Mesendoderm (in vitro differentiated cells): ENCODE measurements around the gene MORN1.

Experiments used
- DNase-seq: peaks from one replicate; pipeline ENCODE4 v3.0.0; 2013
- H2AK5ac ChIP-seq: 2 replicates; pipeline ENCODE4 v1.6.1; 2013; ENCODE audit warnings: low read length, inconsistent platforms
- H2BK120ac ChIP-seq: 2 replicates; pipeline ENCODE4 v1.6.1; 2013; ENCODE audit warnings: low read depth, mild to moderate bottlenecking, low read length, moderate library complexity, mixed read lengths
- H2BK15ac ChIP-seq: replicated peaks from 2 replicates; pipeline ENCODE4 v1.6.1; 2013; ENCODE audit warnings: low read depth, mild to moderate bottlenecking, moderate library complexity
- H2BK5ac ChIP-seq: 2 replicates; pipeline ENCODE4 v1.6.1; 2013; ENCODE audit warnings: low read length, inconsistent platforms
- H3K18ac ChIP-seq: 2 replicates; pipeline ENCODE4 v1.6.1; 2013; ENCODE audit warnings: mild to moderate bottlenecking, low read length, mixed read lengths
- H3K23ac ChIP-seq: one replicate; pipeline ENCODE4 v1.6.1; 2013; ENCODE audit warnings: low read length
- H3K27ac ChIP-seq: 2 replicates; pipeline ENCODE4 v1.5.1; 2013; ENCODE audit warnings: low read depth, mild to moderate bottlenecking, inconsistent platforms, low read length, moderate library complexity
- H3K27me3 ChIP-seq: 2 replicates; pipeline ENCODE4 v1.6.1; 2013; ENCODE audit warnings: low read length, control low read depth, mild to moderate bottlenecking, inconsistent platforms; ENCODE audit not compliant: insufficient read depth, poor library complexity
- H3K36me3 ChIP-seq: 2 replicates; pipeline ENCODE4 v1.6.1; 2013; ENCODE audit warnings: low read length, inconsistent platforms; ENCODE audit not compliant: control insufficient read depth, insufficient read depth
- H3K4ac ChIP-seq: one replicate; pipeline ENCODE4 v1.6.1; 2013; ENCODE audit warnings: low read depth, mild to moderate bottlenecking, low read length, moderate library complexity
- H3K4me1 ChIP-seq: 2 replicates; pipeline ENCODE4 v1.6.1; 2013; ENCODE audit warnings: low read depth, low read length, inconsistent platforms; ENCODE audit not compliant: control insufficient read depth
- H3K4me2 ChIP-seq: 2 replicates; pipeline ENCODE4 v1.6.1; 2013; ENCODE audit warnings: low read length
- H3K4me3 ChIP-seq: 2 replicates; pipeline ENCODE4 v1.5.1; 2013; ENCODE audit warnings: mild to moderate bottlenecking, low read length
- H3K56ac ChIP-seq: one replicate; pipeline ENCODE4 v1.6.1; 2013; ENCODE audit warnings: low read length
- H3K79me1 ChIP-seq: 2 replicates; pipeline ENCODE4 v1.6.1; 2013; ENCODE audit warnings: low read length, inconsistent platforms
- H3K79me2 ChIP-seq: 2 replicates; pipeline ENCODE4 v1.6.1; 2013; ENCODE audit warnings: mild to moderate bottlenecking, low read length; ENCODE audit not compliant: control insufficient read depth, insufficient read depth
- H3K9ac ChIP-seq: 2 replicates; pipeline ENCODE4 v1.6.1; 2013; ENCODE audit warnings: low read length, inconsistent platforms
- H4K5ac ChIP-seq: one replicate; pipeline ENCODE4 v1.6.1; 2013; ENCODE audit warnings: low read length
- H4K8ac ChIP-seq: one replicate; pipeline ENCODE4 v1.6.1; 2013; ENCODE audit warnings: low read depth, mild to moderate bottlenecking, control low read depth, low read length, moderate library complexity
- WGBS: extraction: QIAGEN DNeasy Blood & Tissue Kit; methylation state at CpG from one replicate; pipeline ENCODE4 v1.1.7; 2013; ENCODE audit warnings: low lambda C conversion rate, missing lambda C conversion rate; ENCODE audit not compliant: insufficient coverage; ENCODE audit errors: extremely low coverage; 5-methylcytosine and 5-hydroxymethylcytosine counted together

Gene MORN1

GRCh38 chr1:2273401-2274090 lies 117.8 kb downstream of the MORN1 start:
- H3K4me2 ChIP-seq = no peak overlapping the region
- H3K36me3 ChIP-seq = no peaks in the 10 kb centered on the region
- no peak overlapping the region for H4K8ac ChIP-seq
- no peak overlapping the region for H2AK5ac ChIP-seq
- H3K4me3 ChIP-seq = no peak overlapping the region
- peaks cover 10% of the 10 kb centered on the region for H3K4me1 ChIP-seq
- DNase-seq = no peak
- H3K79me1 ChIP-seq = peaks cover 20% of the 10 kb centered on the region
- H3K23ac ChIP-seq = no peak overlapping the region
- no peaks in the 10 kb centered on the region for H3K27me3 ChIP-seq
- no peak overlapping the region for H2BK5ac ChIP-seq
- H2BK15ac ChIP-seq = no peak overlapping the region
- no peak overlapping the region for H3K4ac ChIP-seq
- peaks cover 95% of the 10 kb centered on the region for H3K79me2 ChIP-seq
- H3K18ac ChIP-seq = no peak overlapping the region
- H3K27ac ChIP-seq = no peak overlapping the region
- no peak overlapping the region for H2BK120ac ChIP-seq
- no peak overlapping the region for H3K9ac ChIP-seq
- H4K5ac ChIP-seq = no peak overlapping the region
- no CpG with 5 or more reads among the region's 29 CpGs for WGBS
- H3K56ac ChIP-seq = no peak overlapping the region

DNA sequence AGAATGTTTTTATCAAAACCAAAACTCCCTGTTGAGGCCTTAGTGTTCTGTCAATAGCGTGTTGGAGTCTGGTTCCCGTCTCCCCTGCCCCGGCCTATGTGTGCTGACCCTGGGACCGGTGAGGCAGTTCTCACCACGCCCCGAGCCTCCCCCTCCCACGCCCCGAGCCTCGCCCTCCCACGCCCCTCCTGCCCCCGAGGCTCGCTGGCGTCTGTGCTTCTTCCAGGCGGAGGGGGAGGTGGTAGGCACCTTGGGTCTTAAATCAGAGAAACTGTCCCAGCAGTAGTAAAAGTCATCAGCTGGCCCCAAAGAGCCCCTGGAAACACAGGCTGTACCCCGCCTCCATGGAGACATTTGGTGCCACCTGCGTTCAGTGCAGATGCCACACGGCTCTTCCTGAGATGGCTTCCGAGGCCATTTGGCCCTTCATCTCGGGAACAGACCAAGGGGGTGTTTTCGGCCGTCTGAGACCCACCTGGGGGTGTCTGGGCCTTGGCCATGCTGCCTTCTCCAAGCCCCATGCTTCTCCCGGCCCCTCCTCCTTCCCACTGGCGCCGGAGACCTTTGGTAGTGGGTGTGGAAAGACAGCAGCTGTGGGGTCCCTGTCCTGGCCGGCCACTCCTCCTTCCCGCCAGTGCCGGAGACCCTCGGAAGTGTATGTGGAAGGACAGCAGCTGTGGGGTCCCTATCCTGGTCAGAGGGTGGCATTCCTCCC lies 118.5 kb downstream of the MORN1 start:
- Histone ChIP-seq H3K9ac (no peak overlapping the region), H3K79me2 (peaks cover 96% of the 10 kb centered on the region), H3K4me2 (no peak overlapping the region), H2AK5ac (no peak overlapping the region), H2BK15ac (no peak overlapping the region), H2BK120ac (no peak overlapping the region), H3K56ac (no peak overlapping the region), H3K27me3 (no peaks in the 10 kb centered on the region), H3K4ac (no peak overlapping the region), H2BK5ac (no peak overlapping the region), H3K4me3 (no peak overlapping the region), H3K23ac (no peak overlapping the region), H4K8ac (no peak overlapping the region), H3K79me1 (peaks cover 24% of the 10 kb centered on the region), H3K4me1 (peaks cover 5% of the 10 kb centered on the region), H3K18ac (no peak overlapping the region), H3K27ac (no peak overlapping the region), H4K5ac (no peak overlapping the region), H3K36me3 (no peaks in the 10 kb centered on the region)
- DNase-seq = no peak
- WGBS = no CpG with 5 or more reads among the region's 28 CpGs

DNA sequence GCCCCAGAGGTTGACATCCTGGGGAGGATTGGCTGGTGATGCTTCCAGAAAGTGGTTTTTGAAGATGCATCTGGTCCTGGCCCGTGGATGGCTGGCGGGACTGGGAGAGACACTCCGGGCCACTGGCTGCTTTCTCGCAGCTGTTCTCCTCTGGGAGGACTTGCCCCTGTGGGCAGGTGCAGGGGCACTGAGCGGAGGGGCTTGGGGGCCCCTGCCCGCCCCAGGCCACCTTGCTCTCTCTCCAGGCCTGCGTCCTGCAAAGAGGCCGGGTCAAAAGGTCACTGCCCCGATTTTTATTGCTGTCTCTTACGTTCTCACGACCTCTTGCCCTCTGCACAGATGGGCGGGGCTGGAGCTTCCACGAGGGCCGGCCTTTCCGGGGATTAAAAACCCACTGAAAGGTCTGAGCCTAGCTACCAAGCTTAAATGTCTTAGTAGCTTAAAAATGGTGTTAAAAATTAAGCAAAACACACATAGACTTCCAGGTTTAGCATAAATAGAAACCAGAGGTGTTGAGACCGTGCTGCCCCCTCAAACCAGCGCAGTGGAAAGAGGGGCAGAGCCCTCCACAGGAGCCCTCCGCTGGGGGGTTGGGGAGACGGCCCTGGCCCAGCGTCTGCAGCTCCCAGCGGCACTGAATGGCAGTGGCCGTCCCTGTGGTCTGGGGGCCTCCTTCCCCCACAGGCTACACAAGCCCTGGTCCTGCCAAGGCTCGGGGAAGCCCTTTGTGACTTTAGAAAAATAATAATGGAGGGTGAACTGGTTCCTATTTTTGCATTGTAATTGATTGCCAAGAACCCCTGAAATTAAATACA lies 119.3 kb downstream of the MORN1 start:
- no CpG with 5 or more reads among the region's 23 CpGs for WGBS
- H3K27ac ChIP-seq = no peak overlapping the region

More for the DNA sequence above, 119.3 kb downstream of the MORN1 start:
- H2BK120ac ChIP-seq = no peak overlapping the region
- no peak overlapping the region for H3K18ac ChIP-seq
- no peak for DNase-seq
- H3K4me1 ChIP-seq = peaks cover 3% of the 10 kb centered on the region
- no peak overlapping the region for H3K4ac ChIP-seq
- no peak overlapping the region for H2AK5ac ChIP-seq
- no peak overlapping the region for H3K23ac ChIP-seq
- H4K8ac ChIP-seq = no peak overlapping the region
- H2BK15ac ChIP-seq = no peak overlapping the region
- H3K79me1 ChIP-seq = peaks cover 19% of the 10 kb centered on the region
- H3K79me2 ChIP-seq = peaks cover 96% of the 10 kb centered on the region
- H3K36me3 ChIP-seq = no peaks in the 10 kb centered on the region
- no peak overlapping the region for H3K4me2 ChIP-seq
- H3K4me3 ChIP-seq = no peak overlapping the region
- H2BK5ac ChIP-seq = no peak overlapping the region
- H3K56ac ChIP-seq = no peak overlapping the region
- no peak overlapping the region for H3K9ac ChIP-seq
- H4K5ac ChIP-seq = no peak overlapping the region
- no peaks in the 10 kb centered on the region for H3K27me3 ChIP-seq
